ENCODE results near the gene THSD7A.

The THSD7A gene

GRCh38 chr7:11517853-11518252, 314.1 kb downstream of the THSD7A start:
- no peak for DNase-seq (ENCODE audit: low read depth in 2 of 2)

DNA sequence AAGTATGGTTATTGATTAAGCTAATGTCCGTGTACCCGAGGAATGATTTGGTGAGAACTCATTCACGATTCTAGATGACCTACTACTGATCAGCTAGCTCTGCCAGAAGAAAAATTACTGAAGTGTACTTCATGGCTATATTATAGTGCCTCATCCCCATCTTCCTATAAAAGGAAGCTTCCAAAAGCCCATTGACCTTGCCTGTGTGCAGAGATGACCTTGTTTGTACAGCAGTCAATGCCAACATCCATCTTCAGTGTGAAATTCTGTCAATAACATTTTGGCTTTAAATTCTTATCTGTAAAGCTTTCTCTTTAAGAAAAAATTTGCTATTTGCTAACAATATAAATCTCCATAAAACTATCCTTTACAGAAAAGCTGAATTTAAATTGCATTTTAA, 315.7 kb downstream of the THSD7A start:
- no peak for DNase-seq (ENCODE audit: low read depth in 2 of 2)

DNA sequence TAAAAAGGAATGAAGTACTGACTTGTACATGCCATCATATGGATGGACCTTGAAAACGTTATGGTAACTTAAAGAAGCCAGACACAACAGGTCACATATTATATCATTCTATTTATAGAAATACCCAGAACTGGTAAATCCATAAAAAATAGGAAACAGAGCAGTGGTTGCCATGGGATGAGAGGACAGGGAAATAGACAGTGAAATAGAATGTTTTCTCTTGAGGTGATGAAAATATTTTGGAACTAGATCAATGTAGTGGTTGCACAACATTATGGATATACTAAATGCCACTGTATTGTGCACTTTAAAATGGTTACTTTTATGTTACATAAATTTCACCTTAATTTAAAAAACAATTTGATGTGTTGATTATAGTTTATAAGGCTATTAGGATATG, 318.5 kb downstream of the THSD7A start:
- DNase-seq (ENCODE audit: low read depth in 2 of 2) = no peak

- DNase-seq (ENCODE audit: low read depth in 2 of 2) = no peak
Observed at GRCh38 chr7:11507929-11508328, 324.1 kb downstream of the THSD7A start.

DNA sequence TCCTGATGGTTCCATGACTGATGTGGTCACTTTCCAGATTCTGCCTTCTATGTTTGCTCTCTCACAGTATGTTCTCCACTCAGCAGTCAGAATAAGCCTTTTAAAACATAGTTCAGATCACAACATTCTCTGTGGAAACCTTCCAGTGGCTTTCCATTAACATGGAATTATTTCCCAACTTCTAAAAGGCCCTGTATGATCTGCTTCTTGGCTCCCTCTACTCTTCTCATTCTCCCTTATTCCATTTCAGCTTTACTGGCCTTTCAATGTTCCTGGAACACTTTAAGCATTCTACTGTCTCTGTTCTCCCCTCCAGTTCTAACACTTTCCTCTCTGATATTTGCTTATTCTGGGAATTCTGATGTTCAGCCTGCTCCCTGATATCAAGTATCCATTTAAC, 325.6 kb downstream of the THSD7A start:
- DNase-seq (ENCODE audit: low read depth in 2 of 2) = no peak

DNA sequence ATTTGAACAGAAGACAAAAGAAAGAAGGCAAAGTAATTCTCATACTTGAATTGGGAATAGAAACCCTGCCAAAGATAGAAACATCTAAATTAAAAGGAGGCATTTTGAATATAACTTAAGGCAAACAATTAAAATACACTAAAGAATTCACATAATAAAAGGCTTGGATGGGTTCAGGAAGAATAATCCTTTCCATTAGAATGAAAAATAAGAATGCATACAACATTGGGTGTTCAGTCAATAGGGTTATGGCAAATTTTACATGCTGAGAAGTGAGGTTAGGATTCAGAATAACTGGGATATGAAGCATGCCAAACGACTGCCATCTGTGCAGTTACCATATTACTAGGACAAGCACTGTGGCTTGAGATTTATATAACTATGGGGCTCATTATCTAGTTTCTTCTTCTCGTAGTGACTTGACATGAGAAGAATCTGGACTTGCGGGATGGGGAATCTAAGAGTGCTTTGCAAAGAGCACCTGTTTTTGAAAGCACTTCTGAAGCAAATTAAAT, 326.5 kb downstream of the THSD7A start:
- DNase-seq (ENCODE audit: low read depth in 2 of 2) = no peak

DNA sequence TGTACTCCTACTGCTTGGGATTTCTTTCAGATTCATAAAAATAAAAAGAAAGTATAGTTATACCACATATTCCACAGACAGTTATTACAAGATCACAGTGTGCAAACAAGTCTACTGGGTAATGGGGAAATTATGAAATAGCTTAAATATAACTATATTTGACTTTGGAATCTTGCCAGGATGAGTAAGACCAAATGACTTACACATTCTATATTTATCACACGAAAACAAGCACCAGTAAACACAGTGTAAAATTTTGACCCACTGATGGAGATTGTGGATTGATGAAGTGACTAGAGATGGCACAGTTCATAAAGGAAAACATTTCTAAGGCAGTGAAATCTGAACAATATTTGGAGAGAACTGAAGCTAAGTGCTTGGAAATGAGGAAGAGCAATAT, 339.7 kb downstream of the THSD7A start:
- DNase-seq (ENCODE audit: low read depth in 2 of 2) = no peak

DNA sequence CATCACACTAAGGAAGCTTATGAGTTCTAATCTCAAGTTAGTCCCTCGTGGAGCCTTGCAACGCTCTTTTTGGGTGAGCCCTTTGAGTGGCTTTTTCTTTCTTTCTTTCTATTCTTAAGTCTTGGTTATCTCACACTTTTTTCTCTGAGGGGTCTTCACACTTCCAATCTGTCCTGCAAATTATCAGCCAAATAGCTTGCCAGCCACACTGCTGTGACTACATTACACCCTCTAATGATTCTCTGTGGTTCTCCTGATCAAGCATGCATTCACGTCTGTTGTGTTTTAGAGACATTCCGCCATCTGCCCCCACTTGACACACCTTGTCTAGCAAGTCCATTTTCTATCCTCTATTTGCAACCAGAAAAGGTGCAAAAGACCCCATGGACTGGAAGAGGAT, 340.2 kb downstream of the THSD7A start:
- DNase-seq (ENCODE audit: low read depth in 2 of 2) = no peak

GRCh38 chr7:11489280-11489679, 342.7 kb downstream of the THSD7A start:
- DNase-seq (ENCODE audit: low read depth in 2 of 2) = no peak

- DNase-seq (ENCODE audit: low read depth in 2 of 2) = no peak
Observed at GRCh38 chr7:11486271-11486670, 345.7 kb downstream of the THSD7A start.

DNA sequence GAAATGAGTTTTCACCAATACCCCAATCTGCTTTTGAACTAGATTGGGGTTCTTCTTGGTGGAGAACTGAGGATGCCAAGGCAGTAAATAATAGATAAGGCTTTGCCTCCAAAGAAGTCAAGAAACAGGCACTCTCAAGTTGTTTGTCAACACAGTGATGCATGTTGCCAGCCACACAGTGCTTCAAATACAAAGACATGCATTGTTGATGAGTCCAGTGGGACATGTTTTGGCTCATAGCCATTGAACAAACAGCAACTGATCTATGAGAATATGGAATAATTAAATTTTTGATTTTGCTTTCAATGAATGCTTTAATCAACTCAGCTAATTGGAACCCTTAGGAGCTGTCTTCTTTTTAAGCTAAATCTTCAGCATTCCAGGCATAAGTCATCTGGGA, 346.4 kb downstream of the THSD7A start:
- DNase-seq (ENCODE audit: low read depth in 2 of 2) = no peak

DNA sequence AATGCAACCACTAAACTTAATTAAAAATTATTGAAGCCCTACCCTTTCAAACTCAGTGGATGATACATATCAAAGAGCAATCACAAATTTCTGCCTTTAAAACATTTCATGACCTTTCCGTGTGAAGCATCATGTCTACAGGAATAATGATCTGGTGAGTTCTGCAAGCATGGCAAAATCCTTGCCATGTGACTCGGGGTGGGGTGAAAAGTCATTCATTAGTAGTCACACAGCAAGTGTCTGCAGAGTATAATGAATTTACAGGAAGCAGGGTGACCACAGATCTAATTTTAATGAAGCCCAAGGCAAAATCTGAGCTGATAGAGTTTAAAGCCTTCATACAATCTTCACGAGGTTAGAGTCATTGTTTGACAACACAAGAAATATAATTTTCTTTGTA, 351.9 kb downstream of the THSD7A start:
- no peak for DNase-seq (ENCODE audit: low read depth in 2 of 2)

DNA sequence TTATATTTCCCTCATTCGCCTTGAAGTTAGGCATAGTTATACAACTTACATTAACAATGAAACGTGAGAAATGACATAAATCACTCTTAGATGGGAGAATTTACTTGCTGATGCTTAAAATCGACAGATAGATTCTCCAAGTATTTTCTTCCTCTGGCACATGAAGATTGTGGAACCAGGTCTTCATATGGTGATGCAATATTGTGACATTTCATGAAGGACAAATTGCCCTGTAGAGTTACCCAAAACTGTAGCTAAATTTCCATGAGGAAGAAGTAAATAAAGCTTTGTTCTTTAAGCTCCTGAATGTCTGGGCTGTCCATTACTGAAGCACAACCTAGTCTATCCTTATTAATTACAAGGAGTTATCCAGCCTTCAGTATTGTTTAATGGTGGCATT, 353.1 kb downstream of the THSD7A start:
- DNase-seq (ENCODE audit: low read depth in 2 of 2) = no peak

GRCh38 chr7:11478426-11478825, 353.6 kb downstream of the THSD7A start:
- DNase-seq (ENCODE audit: low read depth in 2 of 2) = no peak

DNA sequence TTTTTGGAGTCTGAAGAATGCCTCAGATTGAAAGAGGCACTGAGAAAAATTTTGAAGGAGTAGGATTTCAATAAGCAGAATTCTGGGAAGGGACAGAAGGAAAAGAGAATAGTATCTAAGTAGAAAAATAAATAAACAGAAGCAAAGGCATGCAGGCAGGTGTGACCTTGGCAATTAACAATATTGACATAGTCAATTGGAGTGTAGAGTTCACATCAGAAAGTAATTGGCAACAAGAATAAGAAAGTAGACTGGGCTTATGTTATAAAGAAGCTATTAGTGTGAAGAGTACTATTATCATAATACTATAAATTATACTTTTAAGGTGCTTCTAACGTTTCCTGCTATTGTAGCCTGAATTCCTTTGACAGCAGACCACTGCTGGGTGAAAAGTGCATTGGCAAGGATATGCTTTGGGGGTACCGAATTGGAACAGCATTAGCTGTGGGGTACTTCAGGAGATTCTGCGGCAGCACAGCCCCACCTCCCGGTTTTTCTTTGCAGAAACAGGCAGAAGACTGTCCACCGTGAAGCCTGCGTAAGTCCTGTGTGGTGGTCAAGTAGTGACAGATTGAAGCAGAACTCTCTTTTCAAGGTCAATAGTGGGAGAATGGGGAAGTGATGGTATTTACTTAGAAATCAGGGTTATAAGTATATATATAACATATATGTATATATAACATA, 357.0 kb downstream of the THSD7A start:
- no peak for DNase-seq (ENCODE audit: low read depth in 2 of 2)

DNA sequence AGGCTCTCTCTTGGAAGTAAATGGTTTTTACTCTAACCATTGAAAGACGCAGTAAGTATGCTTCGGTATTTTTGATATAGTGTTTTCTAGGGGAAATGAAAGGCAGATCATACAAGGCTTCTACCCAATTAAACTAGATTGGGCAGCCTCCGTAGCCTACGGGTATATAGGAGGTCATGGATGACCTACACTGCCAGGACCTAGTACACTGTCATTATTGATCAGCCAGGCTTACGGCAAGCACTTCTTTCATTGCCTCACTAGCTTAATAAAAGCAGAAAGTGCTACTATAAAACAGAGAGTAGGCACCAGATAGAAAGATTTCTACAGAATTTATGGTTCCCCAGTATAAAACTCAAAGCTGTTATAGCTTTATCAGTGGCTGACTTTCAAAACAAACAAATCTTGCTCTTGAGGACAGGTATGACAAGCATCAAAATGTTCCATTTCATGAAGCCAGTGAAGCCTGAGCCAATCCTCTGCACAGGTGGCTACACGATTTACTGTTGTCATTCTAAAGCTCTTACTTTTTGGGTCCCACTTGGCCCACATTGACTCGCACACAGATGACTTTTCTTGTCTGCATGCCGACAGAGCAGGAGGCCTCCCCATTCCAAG, 358.1 kb downstream of the THSD7A start:
- DNase-seq (ENCODE audit: low read depth in 2 of 2) = no peak

DNA sequence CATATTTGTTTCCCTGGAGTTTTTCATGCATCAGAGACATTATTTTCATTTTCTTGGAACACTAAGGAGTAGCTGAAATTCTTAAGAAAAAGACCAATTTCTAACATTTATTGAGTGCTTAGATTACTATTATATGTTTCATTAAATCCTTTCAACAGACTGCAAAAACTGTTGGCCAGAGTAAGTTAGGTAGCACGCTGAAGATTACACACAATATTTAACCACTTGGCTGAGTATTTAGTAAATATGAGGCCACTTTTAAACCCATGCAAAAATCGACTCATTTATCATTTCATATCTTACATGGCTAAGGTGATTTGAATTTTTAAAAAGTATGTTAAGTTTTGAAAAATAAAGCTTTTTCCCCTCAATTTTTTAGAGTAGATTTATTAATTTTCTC, 358.8 kb downstream of the THSD7A start:
- DNase-seq (ENCODE audit: low read depth in 2 of 2) = no peak

- no peak for DNase-seq (ENCODE audit: low read depth in 2 of 2)
Observed at GRCh38 chr7:11472646-11473045, 359.4 kb downstream of the THSD7A start.

DNA sequence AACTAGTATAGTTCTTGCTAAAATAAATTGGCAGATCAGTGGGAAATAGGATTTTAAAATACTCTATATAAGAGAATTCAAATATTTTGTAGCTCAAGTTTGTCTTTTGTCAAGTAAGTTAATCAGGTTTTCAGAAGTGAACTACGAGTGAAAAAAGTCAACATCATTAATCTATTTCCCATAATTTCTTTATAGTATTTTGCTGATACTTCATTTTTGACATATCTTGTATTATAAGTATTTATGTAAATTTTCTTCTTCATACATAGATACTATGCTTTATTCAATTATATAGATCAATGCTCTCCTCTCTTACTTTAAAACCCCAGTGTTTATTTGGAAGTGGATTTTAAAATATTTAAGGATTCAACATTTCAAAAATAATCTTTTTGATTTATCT, 360.7 kb downstream of the THSD7A start:
- DNase-seq (ENCODE audit: low read depth in 2 of 2) = no peak

DNA sequence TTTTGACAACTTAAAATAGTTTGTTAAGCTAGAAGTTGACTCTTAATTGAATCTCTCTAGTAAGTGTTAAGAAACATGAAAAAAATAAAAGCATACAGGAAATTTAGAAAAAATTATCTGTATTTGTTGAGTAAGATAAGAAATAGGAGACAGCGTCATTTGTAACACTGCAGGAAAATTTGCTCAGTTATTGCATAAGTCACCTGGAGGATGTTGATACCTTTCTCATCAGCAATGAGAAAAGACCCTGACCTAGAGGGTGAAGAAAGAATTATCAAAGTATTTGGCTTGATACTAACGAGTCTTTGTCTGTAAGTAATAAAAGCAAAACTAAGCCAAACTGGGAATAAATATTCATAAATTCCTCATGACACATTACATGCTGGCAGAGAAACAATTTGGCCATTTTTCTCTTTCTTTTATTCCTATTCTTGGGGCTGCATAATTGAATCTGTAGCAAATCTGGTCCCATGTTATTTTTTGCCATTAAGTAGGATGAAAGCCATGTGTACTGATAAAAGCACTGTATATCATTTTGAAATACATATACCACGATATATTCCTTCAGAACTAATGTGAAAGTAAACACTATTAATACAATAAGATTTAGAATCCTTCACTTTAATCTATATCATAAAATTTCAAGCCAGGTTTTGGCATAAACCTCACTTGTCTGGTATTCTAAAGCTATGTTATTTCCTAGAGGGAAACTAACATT, 362.8 kb downstream of the THSD7A start:
- no peak for DNase-seq (ENCODE audit: low read depth in 2 of 2)

DNA sequence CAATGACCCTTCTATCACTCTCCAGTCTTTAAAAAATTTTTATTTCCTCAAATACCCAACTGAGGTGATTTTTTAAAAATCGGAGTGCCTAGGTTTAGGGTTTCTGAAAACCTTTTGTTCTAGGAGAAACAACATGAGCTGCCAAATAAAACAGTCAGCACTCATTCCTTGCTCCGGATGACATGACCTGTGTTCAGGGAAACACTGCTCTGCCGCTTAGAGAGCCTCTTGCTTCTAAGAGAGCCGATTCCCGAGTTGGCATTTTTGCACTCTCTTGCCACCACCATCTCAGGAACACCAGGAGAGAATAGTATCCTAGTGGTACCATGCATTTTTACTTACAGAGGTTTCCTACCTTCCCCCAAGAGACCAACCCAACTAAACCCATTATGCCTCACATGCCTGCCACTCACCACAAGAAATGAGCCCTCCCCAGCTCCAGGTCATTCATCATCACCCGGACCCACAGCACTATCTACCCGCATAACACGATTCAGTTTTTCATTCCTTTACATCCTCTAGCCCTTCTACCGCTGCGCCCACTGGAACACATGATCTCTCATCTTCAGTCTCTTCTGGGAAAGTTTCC, 365.4 kb downstream of the THSD7A start:
- DNase-seq (ENCODE audit: low read depth in 2 of 2) = no peak

DNA sequence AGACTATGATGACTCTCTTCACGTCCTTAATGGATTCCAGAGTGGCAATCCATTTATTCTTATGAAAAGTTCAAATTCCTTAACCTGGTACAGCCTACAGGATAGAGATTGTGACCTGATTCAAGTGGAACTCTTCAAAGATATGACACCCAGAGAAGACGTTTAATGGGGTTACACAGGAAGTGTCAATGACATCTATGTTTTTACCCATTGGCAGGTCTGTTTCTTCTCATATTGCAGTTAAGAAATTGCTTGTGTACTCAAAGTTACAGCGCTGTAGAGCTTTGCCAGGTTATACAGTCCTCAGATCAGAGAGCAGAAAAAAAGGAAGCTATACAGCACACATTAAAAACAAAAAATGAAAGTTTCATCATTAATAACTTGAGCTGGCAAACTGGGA, 367.4 kb downstream of the THSD7A start:
- DNase-seq (ENCODE audit: low read depth in 2 of 2) = no peak

- no peak for DNase-seq (ENCODE audit: low read depth in 2 of 2)
Observed at GRCh38 chr7:11461946-11462345, 370.1 kb downstream of the THSD7A start.
